OCI-LY7 (cell line): Measurements from ENCODE around the gene ARHGEF1. TPM values are rescaled to one million over a fixed set of nuclear protein-coding genes. Genes with fewer than 3 reads are reported as not detected.

Experiments used
- BruUV-seq: library from RNA; stranded (reverse); fragments of 400-500 nt; replicated peaks from 2 replicates; lab custom pipeline; 2021; lab: Mats Ljungman, UMichigan
- CTCF ChIA-PET: fragments of 300-600 bp; sonication (Branson Sonifier 250); formaldehyde crosslinking; loops from one replicate; lab custom pipeline; 2022; ENCODE audit warnings: antibody characterized with exemption; ENCODE audit not compliant: unreplicated experiment; lab: Charles Lee
- POLR2A ChIA-PET: fragments of 300-600 bp; sonication (Branson Sonifier 250); formaldehyde crosslinking; loops from one replicate; lab custom pipeline; 2022; ENCODE audit warnings: antibody characterized with exemption; lab: Charles Lee
- DNase-seq: peaks from one replicate; pipeline ENCODE4 v3.0.0-alpha.2; 2015; ENCODE audit warnings: low spot score
- H2AFZ ChIP-seq: fragments of 200-600 bp; sonication (generic), shearing (Covaris generic); 2 replicates; pipeline ENCODE4 v1.6.1; 2014; ENCODE audit warnings: mild to moderate bottlenecking, antibody characterized with exemption, low read length, moderate library complexity
- H3K27ac ChIP-seq: fragments of 200-600 bp; sonication (generic); 2 replicates; pipeline ENCODE4 v1.5.1; 2014; ENCODE audit warnings: mixed run types, low read depth, mild to moderate bottlenecking, moderate library complexity, low read length, inconsistent platforms; ENCODE audit not compliant: poor library complexity, severe bottlenecking
- H3K36me3 ChIP-seq: fragments of 200-600 bp; sonication (generic); 2 replicates; pipeline ENCODE4 v1.6.1; 2014; ENCODE audit warnings: mild to moderate bottlenecking, antibody characterized with exemption, low read length, moderate library complexity, mixed read lengths; ENCODE audit not compliant: insufficient read depth
- H3K4me1 ChIP-seq: fragments of 200-600 bp; sonication (generic); 2 replicates; pipeline ENCODE4 v1.5.1; 2014; ENCODE audit warnings: mild to moderate bottlenecking, low read length; ENCODE audit not compliant: insufficient read depth, poor library complexity, severe bottlenecking
- H3K4me2 ChIP-seq: fragments of 200-600 bp; sonication (generic); 2 replicates; pipeline ENCODE4 v1.6.1; 2014; ENCODE audit warnings: mild to moderate bottlenecking, low read length
- H3K4me3 ChIP-seq: fragments of 200-600 bp; sonication (generic); 2 replicates; pipeline ENCODE4 v1.5.1; 2014; ENCODE audit warnings: mild to moderate bottlenecking, low read depth, low read length; ENCODE audit not compliant: poor library complexity, severe bottlenecking
- H3K79me2 ChIP-seq: fragments of 200-600 bp; sonication (generic); 2 replicates; pipeline ENCODE4 v1.6.1; 2016; ENCODE audit warnings: low read depth, mild to moderate bottlenecking, low read length, moderate library complexity, mixed read lengths; ENCODE audit not compliant: insufficient read depth
- H3K9me2 ChIP-seq: fragments of 200-600 bp; sonication (generic); 2 replicates; pipeline ENCODE4 v1.6.1; 2016; ENCODE audit warnings: mild to moderate bottlenecking, low read length, mixed read lengths; ENCODE audit not compliant: insufficient read depth
- H3K9me3 ChIP-seq: fragments of 200-600 bp; sonication (generic); 2 replicates; pipeline ENCODE4 v1.6.1; 2014; ENCODE audit warnings: mild to moderate bottlenecking, mixed run types, low read length, mixed read lengths
- H4K20me1 ChIP-seq: fragments of 200-600 bp; sonication (generic); 2 replicates; pipeline ENCODE4 v1.6.1; 2014; ENCODE audit warnings: mild to moderate bottlenecking, antibody characterized with exemption, low read length, moderate library complexity, mixed read lengths; ENCODE audit not compliant: insufficient read depth
- CTCF ChIP-seq: fragments of 200-600 bp; sonication (generic); conservative IDR thresholded peaks from 2 replicates; pipeline ENCODE4 v1.5.1; 2014; ENCODE audit warnings: mild to moderate bottlenecking, antibody characterized with exemption, low read length, moderate library complexity, mixed read lengths
- EZH2phosphoT487 ChIP-seq: fragments of 200-600 bp; sonication (generic); IDR thresholded peaks from 2 replicates; pipeline ENCODE4 v1.6.1; 2018; ENCODE audit warnings: low read depth, borderline replicate concordance, mild to moderate bottlenecking, mixed run types, antibody characterized with exemption, low read length, moderate library complexity, mixed read lengths
- intact Hi-C: fragments of 100-400 bp; cut with micrococcal nuclease; formaldehyde crosslinking; loops from one replicate; pipeline ENCODE4 v1.10.0; 2022; ENCODE audit not compliant: unreplicated experiment
- total RNA-seq, 2 experiments: library from RNA; depleted of rRNA in 1 of 2; stranded (reverse); fragments of >200 nt in 1 of 2; shearing (Covaris generic) in 1 of 2; gene quantifications; 2 replicates each; pipeline ENCODE4 v1.2.3, GENCODE V29; 2014 to 2022

The ARHGEF1 gene
- total RNA-seq, 2 experiments from 2014 or later: 96.9 to 297 TPM

DNA sequence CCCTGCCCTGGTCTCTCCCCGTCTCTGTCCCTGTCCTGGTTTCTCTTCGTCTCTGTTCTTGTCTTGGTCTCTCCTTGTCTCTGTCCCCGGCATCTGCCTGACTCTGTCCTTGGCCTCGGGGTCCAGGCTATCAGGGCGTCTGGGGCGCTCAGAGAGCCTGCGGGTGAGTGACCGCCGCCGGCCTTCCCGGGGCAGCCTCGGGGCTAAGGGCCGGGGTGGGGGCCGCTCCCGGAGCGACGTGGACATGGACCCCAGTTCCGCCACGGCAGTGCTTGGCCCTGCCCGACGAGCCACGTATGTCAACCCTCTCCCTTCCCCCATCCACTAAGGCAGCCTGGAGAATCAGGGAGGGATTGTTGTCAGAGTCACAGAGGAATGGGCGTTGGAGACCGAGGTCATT is 14.8 kb downstream of the ARHGEF1 start:
- H4K20me1 ChIP-seq: no peaks in the 10 kb centered on the region
- no peaks in the 10 kb centered on the region for H3K9me2 ChIP-seq
- no peaks in the 10 kb centered on the region for H3K79me2 ChIP-seq
- TSS peak; percentile 65 for BruUV-seq
- TF ChIP-seq CTCF (no peak), EZH2phosphoT487 (no peak)
- no peak overlapping the region for H2AFZ ChIP-seq
- CTCF ChIA-PET: no interaction called here
- DNase-seq: no peak
- POLR2A ChIA-PET: no interaction called here
- no peak overlapping the region for H3K27ac ChIP-seq
- H3K4me3 ChIP-seq: no peak overlapping the region
- peaks cover 84% of the 10 kb centered on the region for H3K36me3 ChIP-seq
- no peaks in the 10 kb centered on the region for H3K9me3 ChIP-seq
- intact Hi-C loops: no loop called here
- peaks cover 22% of the 10 kb centered on the region for H3K4me1 ChIP-seq
- no peak overlapping the region for H3K4me2 ChIP-seq

DNA sequence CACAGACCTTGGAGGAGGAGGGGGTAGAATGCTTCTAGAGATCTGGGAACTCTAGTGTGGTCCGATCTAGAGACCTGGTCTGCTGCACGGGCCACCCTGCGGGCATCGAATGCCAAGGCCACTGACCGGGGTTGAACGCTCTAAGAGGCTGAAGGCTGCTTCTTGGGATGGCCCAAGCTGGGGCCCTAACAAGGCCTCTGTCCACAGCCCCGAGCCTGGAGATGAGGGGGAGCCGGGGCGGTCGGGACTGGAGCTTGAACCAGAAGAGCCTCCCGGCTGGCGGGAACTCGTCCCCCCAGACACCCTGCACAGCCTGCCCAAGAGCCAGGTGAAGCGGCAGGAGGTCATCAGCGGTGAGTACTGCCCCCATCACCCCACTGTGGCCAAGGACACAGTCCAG is 15.3 kb downstream of the ARHGEF1 start:
- no peak for TF ChIP-seq EZH2phosphoT487
- TF ChIP-seq CTCF: no peak
- intact Hi-C loops: no loop called here
- Histone ChIP-seq H3K9me2 (no peaks in the 10 kb centered on the region), H2AFZ (no peak overlapping the region), H3K36me3 (peaks cover 85% of the 10 kb centered on the region), H3K79me2 (no peaks in the 10 kb centered on the region), H3K4me2 (no peak overlapping the region), H3K4me3 (no peak overlapping the region), H3K27ac (no peak overlapping the region), H4K20me1 (no peaks in the 10 kb centered on the region), H3K4me1 (peaks cover 22% of the 10 kb centered on the region), H3K9me3 (no peaks in the 10 kb centered on the region)
- CTCF ChIA-PET: no interaction called here
- POLR2A ChIA-PET: no interaction called here
- no TSS peak for BruUV-seq
- DNase-seq: no peak

DNA sequence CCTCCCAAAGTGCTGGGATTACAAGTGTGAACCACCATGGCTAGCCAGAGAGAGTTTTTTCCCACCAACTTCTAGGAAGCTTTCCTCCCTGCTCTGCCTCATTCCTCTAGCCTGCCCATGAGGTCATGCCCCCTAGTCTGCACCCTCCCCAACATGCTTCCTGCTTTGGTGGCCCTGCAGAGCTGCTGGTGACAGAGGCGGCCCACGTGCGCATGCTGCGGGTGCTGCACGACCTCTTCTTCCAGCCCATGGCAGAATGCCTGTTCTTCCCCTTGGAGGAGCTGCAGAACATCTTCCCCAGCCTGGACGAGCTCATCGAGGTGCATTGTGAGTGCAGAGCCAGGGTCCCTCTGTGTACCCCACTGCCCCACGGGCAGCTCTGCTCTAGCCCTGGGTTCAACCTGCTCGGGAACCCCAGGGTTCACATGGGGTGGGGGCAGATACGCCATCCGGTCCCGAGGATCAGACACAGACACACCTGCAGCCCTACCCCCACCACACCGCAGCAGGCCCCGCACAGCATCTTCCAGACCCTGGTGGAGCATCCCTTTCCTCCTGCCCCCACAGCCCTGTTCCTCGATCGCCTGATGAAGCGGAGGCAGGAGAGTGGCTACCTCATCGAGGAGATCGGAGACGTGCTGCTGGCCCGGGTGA is 18.9 kb downstream of the ARHGEF1 start:
- no peak overlapping the region for H2AFZ ChIP-seq
- no peaks in the 10 kb centered on the region for H4K20me1 ChIP-seq
- intact Hi-C loops: no loop called here
- no peak overlapping the region for H3K4me2 ChIP-seq
- H3K4me3 ChIP-seq: no peak overlapping the region
- peaks cover 93% of the 10 kb centered on the region for H3K36me3 ChIP-seq
- H3K9me2 ChIP-seq: no peaks in the 10 kb centered on the region
- no peak for TF ChIP-seq EZH2phosphoT487
- no peak for TF ChIP-seq CTCF
- H3K27ac ChIP-seq: no peak overlapping the region
- ChIA-PET POLR2A (no interaction called here), CTCF (interaction anchor here (0.5 kb wide), 1 partner anchor 1149 kb away, joined by 3 read pairs; no protein-coding TSS in a partner anchor)
- DNase-seq: no peak
- H3K9me3 ChIP-seq: no peaks in the 10 kb centered on the region
- no TSS peak for BruUV-seq
- no peaks in the 10 kb centered on the region for H3K4me1 ChIP-seq
- no peaks in the 10 kb centered on the region for H3K79me2 ChIP-seq
